ENCODE data around the gene CCDC12. TPM values are rescaled to one million over a fixed set of nuclear protein-coding genes. Genes with fewer than 3 reads are reported as not detected.
A peak's percentile ranks its signal among the peaks of the same experiment; 100 is the strongest.

CCDC12 gene
- total and polyA plus RNA-seq, 9 of the 15 experiments (the other 6 are each of a cell fraction or from before 2014, with no cell fraction given), result 8.9 to 201 (median 86.9) TPM

DNA sequence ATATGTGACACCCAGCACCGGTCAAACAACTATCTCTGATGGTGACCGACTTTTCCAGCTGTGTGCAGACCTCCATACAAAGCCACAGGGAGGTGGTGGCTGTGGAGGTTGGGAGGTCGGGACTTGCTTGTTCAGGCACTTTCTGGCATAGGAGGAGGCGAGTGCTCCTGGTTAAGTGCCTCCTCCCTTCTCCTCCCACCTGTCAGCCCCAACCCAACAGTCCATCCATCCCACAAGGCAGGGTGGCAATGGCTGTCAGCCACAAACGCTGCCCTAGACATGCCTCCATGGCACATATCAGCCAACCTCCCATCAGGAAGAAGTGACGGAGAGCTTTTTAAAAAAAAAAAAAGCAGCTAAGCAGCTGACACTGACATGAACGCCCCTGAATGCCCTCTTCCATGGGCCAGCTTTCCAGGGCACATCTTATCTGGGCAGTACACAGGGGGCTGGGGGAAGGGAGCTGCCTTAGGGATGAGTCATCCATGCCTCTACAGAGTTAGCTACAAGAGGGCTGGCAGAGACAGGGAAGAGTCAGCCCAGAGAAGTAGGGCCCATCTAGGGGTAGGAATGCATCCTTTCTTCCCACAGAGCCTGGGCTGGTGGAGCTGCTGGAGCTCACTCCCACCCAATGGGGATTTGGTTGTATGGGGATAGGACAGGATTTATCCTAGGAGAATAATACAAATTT lies 41.2 kb downstream of the CCDC12 start:
- ChIA-PET CTCF (ENCODE audit: low intra/inter-chr PET ratio) (no interaction called here), POLR2A (interaction anchor here (0.6 to 1.9 kb wide), 14 partner anchors 9 to 379 kb away, joined by 3 to 14 read pairs (median 4); partner anchors contain the start of genes CCDC12 and NBEAL2)
- FAIRE-seq (peak; percentile 89), ATAC-seq (peak; percentile 81), DNase-seq (ENCODE audit: extremely low read depth in 1 of 4, low spot score in 3 of 4) (peak; percentile 84 to 88 (median 86))
- Histone ChIP-seq H3K9me3 (replicated peaks; ENCODE audit: control insufficient read depth, insufficient read depth, low read depth, low read length) (no peaks in the 10 kb centered on the region), H3K4me2 (ENCODE audit: insufficient read depth, low read length) (no peak overlapping the region; the same call in 1 of the 2 replicates), H3K9me1 (ENCODE audit: control insufficient read depth, insufficient read depth, low read length) (peaks cover 12% of the 10 kb centered on the region), H2AFZ (ENCODE audit: low read depth, low read length) (no peak overlapping the region), H3K27me3 (ENCODE audit: control insufficient read depth in 2 of 2, insufficient read depth in 2 of 2, low read length in 2 of 2) (no peaks in the 10 kb centered on the region), H3K9ac (ENCODE audit: insufficient read depth in 1 of 2, low read depth in 2 of 2, low read length in 2 of 2) (peak overlapping the region in 1 of 2 experiments; percentile 9; a peak in 2 of 4 replicates), H4K20me1 (replicated peaks; ENCODE audit: control insufficient read depth, insufficient read depth, low read length) (peaks cover 43% of the 10 kb centered on the region), H3K36me3 (ENCODE audit: control insufficient read depth, insufficient read depth, low read length) (peaks cover 81% of the 10 kb centered on the region), H3K4me1 (replicated peaks in 1 of 2; ENCODE audit: control insufficient read depth in 2 of 2, insufficient read depth in 2 of 2, low read length in 2 of 2) (peaks cover 39 to 40% of the 10 kb centered on the region in 2 experiments), H3K4me3 (no peak overlapping the region), H3K79me2 (ENCODE audit: control insufficient read depth, insufficient read depth, low read length) (peaks cover 96% of the 10 kb centered on the region), H3K27ac (ENCODE audit: extremely low read depth, low read depth, low read length) (peak overlapping the region; percentile 42; the same call in 2 of the 3 replicates)
- BruUV-seq (replicated peaks), result no TSS peak
- WGBS (ENCODE audit: insufficient coverage, low coverage, missing lambda C conversion rate), result 33% methylated on average over 7 of the region's 7 CpGs
- in situ Hi-C loops (cut with MboI), result no loop called here
- intact Hi-C loops (cut with micrococcal nuclease), result no loop called here
- TF ChIP-seq KLF16 (IDR thresholded peaks at IDR 0.05) (peak; percentile 30; the same call in 1 of the 2 replicates), NFIC (IDR thresholded peaks at IDR 0.05) (peak; percentile 0; the same call in 1 of the 2 replicates), RBM25 (IDR thresholded peaks at IDR 0.05; ENCODE audit: low read depth, low read length, severe bottlenecking) (no peak), SMARCA4 (IDR thresholded peaks at IDR 0.05) (peak; percentile 93), ZNF592 (IDR thresholded peaks at IDR 0.05) (peak; percentile 84), RAD21 (CRISPR knock-in tag; conservative IDR thresholded peaks at IDR 0.05 in 1 of 2, IDR thresholded peaks at IDR 0.05 in 1 of 2) (peak; percentile 14 to 31; a peak in 3 of 4 replicates), DPF2 (IDR thresholded peaks at IDR 0.05) (peak; percentile 95), KLF13 (tag; IDR thresholded peaks at IDR 0.05; ENCODE audit: borderline replicate concordance, low read depth) (no peak), HDAC1 (IDR thresholded peaks at IDR 0.05) (peak in 1 of 2 experiments; percentile 66; a peak in 2 of 4 replicates), MTA2 (IDR thresholded peaks at IDR 0.05; ENCODE audit: low read depth) (peak; percentile 77), CTBP1 (IDR thresholded peaks at IDR 0.05; ENCODE audit: borderline replicate concordance) (peak; percentile 84)
- TF ChIP-seq, protein P1, sequence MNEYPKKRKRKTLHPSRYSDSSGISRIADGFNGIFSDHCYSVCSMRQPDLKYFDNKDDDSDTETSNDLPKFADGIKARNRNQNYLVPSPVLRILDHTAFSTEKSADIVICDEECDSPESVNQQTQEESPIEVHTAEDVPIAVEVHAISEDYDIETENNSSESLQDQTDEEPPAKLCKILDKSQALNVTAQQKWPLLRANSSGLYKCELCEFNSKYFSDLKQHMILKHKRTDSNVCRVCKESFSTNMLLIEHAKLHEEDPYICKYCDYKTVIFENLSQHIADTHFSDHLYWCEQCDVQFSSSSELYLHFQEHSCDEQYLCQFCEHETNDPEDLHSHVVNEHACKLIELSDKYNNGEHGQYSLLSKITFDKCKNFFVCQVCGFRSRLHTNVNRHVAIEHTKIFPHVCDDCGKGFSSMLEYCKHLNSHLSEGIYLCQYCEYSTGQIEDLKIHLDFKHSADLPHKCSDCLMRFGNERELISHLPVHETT (CRISPR knock-in tag; conservative IDR thresholded peaks at IDR 0.05 in 1 of 2, IDR thresholded peaks at IDR 0.05 in 1 of 2), result 0 out of 4 replicates have a peak, but pooled peaks of 1 of the 2 experiments have one; percentile 36
